Measurements from ENCODE around the gene TMEM179B.

GRCh38 chr11:62805076-62805892 lies 18.1 kb downstream of the TMEM179B start, which contains the start of gene NXF1:
- TF ChIP-seq POLR2A (IDR thresholded peaks at IDR 0.05; ENCODE audit: low read depth, low read length) (peak; percentile 100), TAF1 (IDR thresholded peaks at IDR 0.05; ENCODE audit: borderline replicate concordance, low read depth, low read length) (peak; percentile 99), POLR2AphosphoS5 (IDR thresholded peaks at IDR 0.05; ENCODE audit: low read depth, low read length) (peak; percentile 100)

All from GM12892 (cell line).